Measurements from ENCODE around the gene EHD4. TPM values are rescaled to one million over a fixed set of nuclear protein-coding genes. Genes with fewer than 3 reads are reported as not detected.

The EHD4 gene
- total RNA-seq, 4 donors from 2014 or later, result 13.2 to 31.5 (median 22.0) TPM

DNA sequence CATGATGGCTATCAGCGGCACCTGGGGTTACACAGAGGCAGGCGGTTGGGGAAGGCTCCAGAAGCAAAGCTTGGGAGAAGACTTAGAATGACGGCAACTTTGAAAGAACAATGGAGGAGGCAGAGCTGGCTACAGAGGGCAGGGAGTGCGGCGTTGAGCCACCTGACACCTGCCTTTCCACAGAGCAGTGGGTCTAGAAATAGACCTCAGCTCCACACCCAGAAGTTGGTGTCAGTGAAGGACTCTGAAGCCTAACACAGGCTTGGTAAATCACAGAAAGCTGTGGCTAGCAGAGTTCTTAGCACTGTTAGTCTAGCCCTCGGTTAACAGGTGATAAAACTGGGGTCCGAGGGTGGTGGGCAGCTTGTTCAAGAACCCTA, 23.1 kb upstream of the EHD4 start:
- Histone ChIP-seq H3K27me3 (no peaks in the 10 kb centered on the region), H3K4me3 (no peak overlapping the region), H3K36me3 (no peaks in the 10 kb centered on the region), H3K27ac (no peak overlapping the region), H3K4me1 (no peaks in the 10 kb centered on the region), H3K9me3 (no peaks in the 10 kb centered on the region)
- DNase-seq (ENCODE audit: low spot score in 2 of 2), result no peak
- WGBS, 2 donors, result 92 to 96% methylated on average over 7 of the region's 7 CpGs
- TF ChIP-seq, protein P1, sequence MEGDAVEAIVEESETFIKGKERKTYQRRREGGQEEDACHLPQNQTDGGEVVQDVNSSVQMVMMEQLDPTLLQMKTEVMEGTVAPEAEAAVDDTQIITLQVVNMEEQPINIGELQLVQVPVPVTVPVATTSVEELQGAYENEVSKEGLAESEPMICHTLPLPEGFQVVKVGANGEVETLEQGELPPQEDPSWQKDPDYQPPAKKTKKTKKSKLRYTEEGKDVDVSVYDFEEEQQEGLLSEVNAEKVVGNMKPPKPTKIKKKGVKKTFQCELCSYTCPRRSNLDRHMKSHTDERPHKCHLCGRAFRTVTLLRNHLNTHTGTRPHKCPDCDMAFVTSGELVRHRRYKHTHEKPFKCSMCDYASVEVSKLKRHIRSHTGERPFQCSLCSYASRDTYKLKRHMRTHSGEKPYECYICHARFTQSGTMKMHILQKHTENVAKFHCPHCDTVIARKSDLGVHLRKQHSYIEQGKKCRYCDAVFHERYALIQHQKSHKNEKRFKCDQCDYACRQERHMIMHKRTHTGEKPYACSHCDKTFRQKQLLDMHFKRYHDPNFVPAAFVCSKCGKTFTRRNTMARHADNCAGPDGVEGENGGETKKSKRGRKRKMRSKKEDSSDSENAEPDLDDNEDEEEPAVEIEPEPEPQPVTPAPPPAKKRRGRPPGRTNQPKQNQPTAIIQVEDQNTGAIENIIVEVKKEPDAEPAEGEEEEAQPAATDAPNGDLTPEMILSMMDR (IDR thresholded peaks at IDR 0.05), result no peak
- TF ChIP-seq EP300 (IDR thresholded peaks at IDR 0.05) (no peak), POLR2A (IDR thresholded peaks at IDR 0.05) (no peak)

DNA sequence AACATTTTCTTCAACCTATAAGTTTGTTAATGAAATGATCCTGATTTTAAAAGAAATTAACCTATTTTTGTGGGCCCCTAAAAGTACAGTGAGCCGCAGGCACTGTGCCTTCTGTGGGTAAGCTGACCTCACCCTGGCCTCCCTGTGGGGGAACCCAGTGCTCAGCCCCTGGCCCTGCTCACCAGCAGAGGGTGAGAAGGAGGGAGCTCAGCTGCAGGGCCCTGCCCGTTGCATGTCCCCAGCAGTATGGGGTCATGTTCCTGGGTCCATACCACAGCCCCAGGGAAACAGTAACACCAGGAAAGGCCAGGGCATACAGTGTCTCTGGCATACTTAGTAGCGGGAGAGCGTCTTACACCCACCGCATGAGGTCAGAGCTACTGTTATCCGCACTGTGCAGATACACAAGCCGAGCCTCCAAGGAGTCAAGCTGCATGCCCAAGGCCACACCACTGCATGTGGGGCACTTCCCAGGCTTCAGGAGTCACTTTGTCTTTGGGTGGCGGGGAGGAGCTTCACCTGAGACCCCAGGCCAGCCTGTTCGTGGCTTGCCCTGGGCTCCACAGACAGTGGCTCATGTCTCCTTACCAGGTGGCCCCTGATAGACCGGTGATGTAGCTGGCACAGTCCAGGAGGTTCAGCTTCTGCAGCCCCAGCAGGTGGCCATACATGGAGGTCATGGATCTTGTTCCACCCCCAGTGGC, 22.6 kb upstream of the EHD4 start:
- Histone ChIP-seq H3K27ac (no peak overlapping the region), H3K4me3 (no peak overlapping the region), H3K27me3 (peaks cover 0 to 4% of the 10 kb centered on the region in 2 donors), H3K4me1 (no peaks in the 10 kb centered on the region), H3K36me3 (no peaks in the 10 kb centered on the region), H3K9me3 (no peaks in the 10 kb centered on the region)
- WGBS, 2 donors, result 79 to 82% methylated on average over 10 of the region's 10 CpGs
- DNase-seq (ENCODE audit: low spot score in 2 of 2), result no peak
- TF ChIP-seq POLR2A (IDR thresholded peaks at IDR 0.05) (no peak), EP300 (IDR thresholded peaks at IDR 0.05) (no peak)
- TF ChIP-seq, protein P1 (IDR thresholded peaks at IDR 0.05), result no peak

DNA sequence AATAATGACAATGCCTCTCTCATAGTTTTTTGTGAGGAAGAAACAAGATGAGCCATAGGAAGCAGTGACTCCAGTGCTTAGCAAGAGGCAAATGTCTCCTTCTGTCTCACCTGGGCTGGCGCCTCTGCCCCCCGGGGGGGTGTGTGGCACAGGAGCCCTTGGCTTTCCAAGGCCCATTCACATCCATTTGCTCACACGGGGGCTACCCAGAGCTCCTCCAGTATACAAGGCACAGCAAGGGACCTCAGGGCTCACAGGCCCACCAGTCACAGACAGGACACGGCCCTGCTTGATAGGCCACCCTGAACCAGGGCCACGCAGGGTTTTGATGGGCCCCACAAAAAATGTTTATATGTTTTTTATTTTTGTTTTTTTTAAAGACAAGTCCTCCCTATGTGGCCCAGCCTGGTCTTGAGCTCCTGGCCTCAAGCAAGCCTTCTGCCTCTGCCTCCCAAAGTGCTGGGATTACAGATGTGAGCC, 21.9 kb upstream of the EHD4 start:
- 74 to 79% methylated on average over 5 of the region's 5 CpGs for WGBS, 2 donors

DNA sequence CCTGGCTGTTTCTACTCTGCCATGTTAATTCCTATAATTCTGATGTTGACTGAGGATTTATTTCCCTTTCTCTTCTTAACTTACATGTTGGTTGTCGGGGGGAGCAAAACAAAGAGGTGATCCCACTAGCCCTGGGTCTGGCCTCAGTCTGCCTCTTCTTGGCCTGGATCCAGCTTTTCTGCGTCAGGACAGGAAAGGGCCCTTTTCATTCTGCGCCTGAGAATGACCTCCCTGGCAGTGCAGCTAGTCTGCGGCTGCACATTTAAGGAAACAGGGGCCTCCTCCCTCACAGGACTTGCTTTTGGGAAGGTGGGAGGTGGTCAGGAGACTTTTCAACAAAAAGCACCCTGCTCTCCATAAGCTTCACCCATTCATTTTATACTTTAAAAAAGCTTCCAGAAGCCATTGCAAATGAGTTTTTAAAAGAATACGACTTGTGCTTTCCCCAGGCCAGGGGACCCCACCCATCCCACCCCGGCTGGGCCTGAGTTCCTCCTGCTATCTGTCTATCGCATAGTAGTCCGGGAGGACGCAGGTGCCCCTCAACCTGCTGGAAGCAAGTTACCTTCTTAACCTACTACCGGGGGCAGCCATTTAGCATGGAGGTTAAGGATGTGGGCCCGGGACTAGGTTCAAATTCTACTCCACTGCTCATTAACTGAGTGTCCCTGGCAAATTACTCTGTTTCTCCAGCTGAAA, 21.3 kb upstream of the EHD4 start:
- Histone ChIP-seq H3K4me3 (no peak overlapping the region), H3K9me3 (no peaks in the 10 kb centered on the region), H3K27ac (no peak overlapping the region), H3K36me3 (no peaks in the 10 kb centered on the region), H3K27me3 (peaks cover 0 to 5% of the 10 kb centered on the region in 2 donors), H3K4me1 (peaks cover 0 to 3% (median 0%) of the 10 kb centered on the region in 4 donors)
- TF ChIP-seq EP300 (IDR thresholded peaks at IDR 0.05) (no peak), POLR2A (IDR thresholded peaks at IDR 0.05) (no peak)
- TF ChIP-seq, protein P1 (IDR thresholded peaks at IDR 0.05), result no peak
- WGBS, 2 donors, result 63 to 71% methylated on average over 11 of the region's 11 CpGs
- no peak for DNase-seq (ENCODE audit: low spot score in 2 of 2)

More for the DNA sequence above, 21.9 kb upstream of the EHD4 start:
- H3K4me3 ChIP-seq, result no peak overlapping the region
- H3K27me3 ChIP-seq, result peaks cover 0 to 5% of the 10 kb centered on the region in 2 donors
- H3K9me3 ChIP-seq, result no peaks in the 10 kb centered on the region
- no peak overlapping the region for H3K27ac ChIP-seq
- DNase-seq (ENCODE audit: low spot score in 2 of 2), result no peak
- no peak for TF ChIP-seq EP300 (IDR thresholded peaks at IDR 0.05)
- no peak for TF ChIP-seq POLR2A (IDR thresholded peaks at IDR 0.05)
- TF ChIP-seq, protein P1 (IDR thresholded peaks at IDR 0.05), result no peak
- H3K4me1 ChIP-seq, result peaks cover 0 to 3% (median 0%) of the 10 kb centered on the region in 4 donors
- H3K36me3 ChIP-seq, result no peaks in the 10 kb centered on the region

DNA sequence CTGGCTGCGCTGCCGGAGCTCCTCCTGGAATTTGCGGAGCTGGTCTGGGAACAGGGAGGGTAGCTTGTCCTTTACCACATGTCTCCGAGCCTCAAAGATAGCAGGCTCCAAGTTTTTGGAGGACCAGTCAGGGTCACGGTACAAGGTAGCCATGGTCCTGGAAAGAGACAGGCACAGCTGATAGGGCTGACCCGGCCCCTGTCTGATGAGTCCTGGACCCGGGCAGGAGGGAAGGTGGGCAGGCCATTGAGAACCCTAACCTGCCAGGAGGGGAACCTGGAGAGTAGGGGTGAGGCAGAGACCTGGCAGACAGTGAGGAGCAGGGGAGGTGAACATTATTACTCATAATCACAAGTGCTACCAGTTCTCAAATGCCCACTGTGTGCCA, 20.4 kb upstream of the EHD4 start:
- Histone ChIP-seq H3K27ac (no peak overlapping the region), H3K4me3 (no peak overlapping the region), H3K27me3 (peaks cover 0 to 5% of the 10 kb centered on the region in 2 donors), H3K9me3 (no peaks in the 10 kb centered on the region), H3K4me1 (peaks cover 0 to 3% (median 0%) of the 10 kb centered on the region in 4 donors), H3K36me3 (no peaks in the 10 kb centered on the region)
- no peak for DNase-seq (ENCODE audit: low spot score in 2 of 2)
- TF ChIP-seq, protein P1 (IDR thresholded peaks at IDR 0.05), result no peak
- no peak for TF ChIP-seq POLR2A (IDR thresholded peaks at IDR 0.05)
- TF ChIP-seq EP300 (IDR thresholded peaks at IDR 0.05), result no peak
- WGBS, 2 donors, result 83 to 85% methylated on average over 7 of the region's 7 CpGs
